ENCODE data around the gene PPFIBP2.

PPFIBP2 gene

DNA sequence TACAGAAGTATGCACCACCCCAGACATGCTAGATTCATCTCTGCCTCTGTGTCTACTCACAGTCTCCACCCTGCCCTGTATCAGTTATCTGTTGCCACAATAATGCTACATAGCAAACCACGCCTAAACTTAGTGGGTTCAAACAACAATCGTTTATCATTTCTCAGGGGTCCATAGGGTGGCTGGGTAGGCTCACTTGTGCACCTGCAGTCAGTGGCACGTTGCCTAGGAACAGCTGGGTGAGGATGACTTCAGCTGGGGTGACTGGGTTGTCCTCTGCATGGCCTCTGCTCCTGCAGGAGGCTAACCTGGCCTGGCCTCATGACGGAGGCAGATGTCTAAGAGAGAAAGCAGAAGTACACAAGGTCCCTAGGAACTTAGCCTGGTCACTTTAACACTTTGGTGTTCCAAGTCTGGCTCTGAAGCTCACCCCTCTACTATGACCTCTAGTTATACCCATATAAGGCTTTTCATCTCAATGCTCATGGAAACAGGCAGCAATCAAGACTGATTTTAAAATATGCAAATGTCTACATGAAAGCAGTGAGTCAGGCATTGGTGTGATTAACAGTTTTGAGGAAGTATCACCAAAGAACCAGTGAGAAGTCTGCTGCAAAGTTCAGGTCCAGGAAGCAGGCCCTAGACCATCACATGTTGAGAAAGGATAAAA, 17.8 kb upstream of the PPFIBP2 start:
- no peak for DNase-seq (ENCODE audit: low read depth)
- H3K4me3 ChIP-seq (replicated peaks; ENCODE audit: low read depth, low read length), result no peak overlapping the region
- TF ChIP-seq CTCF (IDR thresholded peaks at IDR 0.05; ENCODE audit: low read length, missing control alignments), result no peak

DNA sequence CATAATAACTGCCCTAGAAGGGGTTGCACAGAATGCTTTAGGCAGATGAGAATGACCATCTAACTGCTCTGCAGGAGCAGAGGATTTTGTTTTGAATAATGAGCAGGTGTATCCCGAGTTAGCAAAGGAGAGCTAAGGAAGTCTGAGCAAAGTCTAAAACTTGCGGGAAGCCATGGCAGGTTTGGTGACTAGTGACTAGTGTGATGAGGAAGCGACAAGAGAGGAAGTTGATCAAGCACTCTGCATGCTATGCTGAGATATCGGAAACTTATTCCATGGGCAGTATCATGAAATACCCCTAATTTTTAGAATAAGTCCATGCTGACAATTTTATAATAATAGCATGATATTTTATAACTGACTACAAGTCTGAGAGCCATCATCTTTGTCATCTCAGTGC, 15.6 kb upstream of the PPFIBP2 start:
- TF ChIP-seq CTCF (IDR thresholded peaks at IDR 0.05; ENCODE audit: low read length, missing control alignments), result no peak
- no peak for DNase-seq (ENCODE audit: low read depth)

DNA sequence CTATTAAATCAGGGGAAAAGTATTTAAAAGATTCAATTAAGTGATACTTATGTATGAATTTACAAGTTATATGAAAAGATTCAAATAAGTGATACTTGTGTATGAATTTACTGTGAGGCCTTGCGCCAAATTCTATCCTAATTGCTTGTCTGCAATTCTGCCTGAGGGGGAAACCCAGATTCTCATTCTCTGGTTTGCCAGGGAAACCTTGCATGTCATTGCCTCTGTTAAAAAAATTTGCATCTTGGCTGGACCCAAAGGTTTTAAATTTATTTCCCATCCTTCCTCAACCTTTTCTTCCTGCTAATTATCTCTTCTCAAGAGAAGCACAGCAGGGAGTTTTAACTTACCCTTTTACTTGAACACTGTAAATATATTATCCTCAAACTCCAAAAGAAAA, 14.7 kb upstream of the PPFIBP2 start:
- DNase-seq (ENCODE audit: low read depth), result no peak
- TF ChIP-seq CTCF (IDR thresholded peaks at IDR 0.05; ENCODE audit: low read length, missing control alignments), result no peak
- no peak overlapping the region for H3K4me3 ChIP-seq (replicated peaks; ENCODE audit: low read depth, low read length)

More for the DNA sequence above, 15.6 kb upstream of the PPFIBP2 start:
- H3K4me3 ChIP-seq (replicated peaks; ENCODE audit: low read depth, low read length), result no peak overlapping the region

GRCh38 chr11:7500251-7500650, 13.5 kb upstream of the PPFIBP2 start:
- DNase-seq (ENCODE audit: low read depth), result no peak
- TF ChIP-seq CTCF (IDR thresholded peaks at IDR 0.05; ENCODE audit: low read length, missing control alignments), result no peak
- no peak overlapping the region for H3K4me3 ChIP-seq (replicated peaks; ENCODE audit: low read depth, low read length)

DNA sequence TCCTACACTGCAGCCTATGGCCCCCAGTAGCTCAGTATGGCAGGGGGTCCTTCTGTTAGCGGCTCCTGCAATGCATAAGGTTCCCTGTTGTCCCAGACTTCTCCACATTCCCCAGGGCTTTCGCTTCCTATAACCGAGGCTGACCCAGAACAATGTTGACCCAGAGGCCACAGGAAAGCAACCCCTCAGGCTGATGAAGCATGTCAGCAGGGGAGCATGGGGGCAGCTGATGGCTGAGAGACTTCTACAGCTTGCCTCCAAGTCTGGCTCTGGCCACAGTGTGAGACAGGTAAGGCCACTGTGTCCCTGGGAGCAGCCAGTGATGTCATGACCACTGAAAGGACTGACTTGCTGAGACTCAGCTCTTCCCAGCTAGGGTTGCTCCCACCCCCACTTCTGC, 12.5 kb upstream of the PPFIBP2 start:
- DNase-seq (ENCODE audit: low read depth), result no peak
- no peak for TF ChIP-seq CTCF (IDR thresholded peaks at IDR 0.05; ENCODE audit: low read length, missing control alignments)
- no peak overlapping the region for H3K4me3 ChIP-seq (replicated peaks; ENCODE audit: low read depth, low read length)

DNA sequence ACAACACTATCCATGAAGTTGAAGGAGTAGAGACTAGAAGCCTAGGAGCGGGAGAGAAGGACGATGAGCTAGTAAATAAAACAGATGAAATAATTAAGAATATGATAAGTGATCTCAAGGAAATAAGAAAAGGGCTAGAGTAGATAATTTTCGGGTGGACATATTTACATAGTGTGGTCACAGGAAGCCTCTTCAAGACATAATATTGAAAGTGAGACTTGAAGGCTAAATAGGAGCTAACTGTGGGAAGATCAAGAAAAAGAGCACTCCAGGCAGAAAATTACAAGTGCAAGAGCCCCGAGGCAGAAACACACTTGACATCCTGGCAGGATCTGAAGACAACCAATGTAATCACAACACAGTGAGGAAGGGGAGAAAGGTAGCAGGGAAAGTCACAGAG, 11.9 kb upstream of the PPFIBP2 start:
- no peak for DNase-seq (ENCODE audit: low read depth)
- no peak for TF ChIP-seq CTCF (IDR thresholded peaks at IDR 0.05; ENCODE audit: low read length, missing control alignments)
- H3K4me3 ChIP-seq (replicated peaks; ENCODE audit: low read depth, low read length), result no peak overlapping the region

- no peak for TF ChIP-seq CTCF (IDR thresholded peaks at IDR 0.05; ENCODE audit: low read length, missing control alignments)
- H3K4me3 ChIP-seq (replicated peaks; ENCODE audit: low read depth, low read length), result no peak overlapping the region
- no peak for DNase-seq (ENCODE audit: low read depth)
These were observed 7.6 kb upstream of the PPFIBP2 start for GRCh38 chr11:7506243-7506642.

All from fibroblast of pulmonary artery (primary cell).